ENCODE measurements around the gene NFAM1.

Gene NFAM1

DNA sequence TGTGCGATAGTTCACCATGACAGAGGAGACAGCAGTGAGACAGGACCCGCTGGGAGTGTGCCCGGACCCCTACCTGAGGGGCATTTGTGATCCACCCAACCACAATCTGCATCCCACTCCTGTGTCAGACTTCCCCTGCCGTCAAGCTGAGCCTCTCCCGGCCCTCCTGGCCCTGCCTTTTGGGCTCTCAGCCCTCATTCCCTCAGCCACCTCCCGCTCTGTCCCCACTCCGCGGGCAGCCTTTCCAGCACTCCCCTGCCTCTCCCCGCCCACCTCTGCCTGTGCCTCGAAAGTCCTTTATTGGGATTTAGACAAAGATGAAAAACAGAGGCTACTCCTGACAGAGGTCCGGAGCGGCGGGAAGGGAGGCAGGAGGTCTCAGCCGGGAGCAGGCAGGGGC, 4.2 kb downstream of the NFAM1 start:
- Histone ChIP-seq H3K4me2 (ENCODE audit: low read length) (no peak overlapping the region), H3K9me3 (ENCODE audit: control insufficient read depth, insufficient read depth, low read length) (no peaks in the 10 kb centered on the region), H3K9me2 (replicated peaks; ENCODE audit: control insufficient read depth, low read length) (no peaks in the 10 kb centered on the region), H4K20me1 (ENCODE audit: control insufficient read depth, insufficient read depth, low read depth, low read length) (no peaks in the 10 kb centered on the region), H3K4me3 (ENCODE audit: low read length) (no peak overlapping the region), H3K79me2 (ENCODE audit: control insufficient read depth, low read length) (no peaks in the 10 kb centered on the region), H3K27ac (ENCODE audit: low read depth, low read length) (no peak overlapping the region), H3K27me3 (ENCODE audit: control insufficient read depth, low read length) (peaks cover 57% of the 10 kb centered on the region), H3K36me3 (ENCODE audit: control insufficient read depth, low read length) (no peaks in the 10 kb centered on the region), H3F3A (ENCODE audit: control insufficient read depth, insufficient read depth) (no peaks in the 10 kb centered on the region), H3K4me1 (ENCODE audit: control insufficient read depth, low read length) (peaks cover 4% of the 10 kb centered on the region; the same call in 1 of the 2 replicates)
- TF ChIP-seq, protein P1, sequence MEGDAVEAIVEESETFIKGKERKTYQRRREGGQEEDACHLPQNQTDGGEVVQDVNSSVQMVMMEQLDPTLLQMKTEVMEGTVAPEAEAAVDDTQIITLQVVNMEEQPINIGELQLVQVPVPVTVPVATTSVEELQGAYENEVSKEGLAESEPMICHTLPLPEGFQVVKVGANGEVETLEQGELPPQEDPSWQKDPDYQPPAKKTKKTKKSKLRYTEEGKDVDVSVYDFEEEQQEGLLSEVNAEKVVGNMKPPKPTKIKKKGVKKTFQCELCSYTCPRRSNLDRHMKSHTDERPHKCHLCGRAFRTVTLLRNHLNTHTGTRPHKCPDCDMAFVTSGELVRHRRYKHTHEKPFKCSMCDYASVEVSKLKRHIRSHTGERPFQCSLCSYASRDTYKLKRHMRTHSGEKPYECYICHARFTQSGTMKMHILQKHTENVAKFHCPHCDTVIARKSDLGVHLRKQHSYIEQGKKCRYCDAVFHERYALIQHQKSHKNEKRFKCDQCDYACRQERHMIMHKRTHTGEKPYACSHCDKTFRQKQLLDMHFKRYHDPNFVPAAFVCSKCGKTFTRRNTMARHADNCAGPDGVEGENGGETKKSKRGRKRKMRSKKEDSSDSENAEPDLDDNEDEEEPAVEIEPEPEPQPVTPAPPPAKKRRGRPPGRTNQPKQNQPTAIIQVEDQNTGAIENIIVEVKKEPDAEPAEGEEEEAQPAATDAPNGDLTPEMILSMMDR (IDR thresholded peaks at IDR 0.05; ENCODE audit: low read depth, low read length, poor library complexity, severe bottlenecking): no peak
- TF ChIP-seq EZH2phosphoT487 (IDR thresholded peaks at IDR 0.05; ENCODE audit: borderline replicate concordance, low read length): no peak

DNA sequence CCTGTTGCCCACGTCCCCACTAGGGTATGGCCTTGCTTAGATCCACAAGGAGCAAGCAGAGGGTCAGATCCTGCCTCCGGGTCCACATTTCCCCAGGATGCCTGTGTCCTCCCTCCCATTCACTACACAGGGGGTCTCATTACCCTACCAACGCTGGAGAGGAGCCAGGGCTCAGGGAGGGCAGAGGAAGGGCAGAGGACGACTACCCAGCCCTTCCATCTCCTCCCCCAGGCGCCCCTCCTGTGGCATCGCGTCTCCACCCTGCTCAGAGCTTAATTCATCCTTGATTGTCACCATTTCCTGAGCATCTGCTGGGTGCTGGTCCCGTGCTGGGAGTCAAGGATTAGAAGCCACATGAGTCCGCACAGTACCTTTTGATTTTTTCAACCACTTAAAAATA, 5.0 kb downstream of the NFAM1 start:
- no peak overlapping the region for H3K27ac ChIP-seq (ENCODE audit: low read depth, low read length)
- no peak overlapping the region for H3K4me2 ChIP-seq (ENCODE audit: low read length)
- peaks cover 4% of the 10 kb centered on the region; the same call in 1 of the 2 replicates for H3K4me1 ChIP-seq (ENCODE audit: control insufficient read depth, low read length)
- H3K36me3 ChIP-seq (ENCODE audit: control insufficient read depth, low read length): no peaks in the 10 kb centered on the region
- no peak overlapping the region for H3K4me3 ChIP-seq (ENCODE audit: low read length)
- no peaks in the 10 kb centered on the region for H3F3A ChIP-seq (ENCODE audit: control insufficient read depth, insufficient read depth)
- no peaks in the 10 kb centered on the region for H4K20me1 ChIP-seq (ENCODE audit: control insufficient read depth, insufficient read depth, low read depth, low read length)
- H3K9me3 ChIP-seq (ENCODE audit: control insufficient read depth, insufficient read depth, low read length): no peaks in the 10 kb centered on the region
- no peaks in the 10 kb centered on the region for H3K79me2 ChIP-seq (ENCODE audit: control insufficient read depth, low read length)
- H3K27me3 ChIP-seq (ENCODE audit: control insufficient read depth, low read length): peaks cover 48% of the 10 kb centered on the region
- no peaks in the 10 kb centered on the region for H3K9me2 ChIP-seq (replicated peaks; ENCODE audit: control insufficient read depth, low read length)
- TF ChIP-seq, protein P1 (IDR thresholded peaks at IDR 0.05; ENCODE audit: low read depth, low read length, poor library complexity, severe bottlenecking): no peak
- TF ChIP-seq EZH2phosphoT487 (IDR thresholded peaks at IDR 0.05; ENCODE audit: borderline replicate concordance, low read length): no peak

DNA sequence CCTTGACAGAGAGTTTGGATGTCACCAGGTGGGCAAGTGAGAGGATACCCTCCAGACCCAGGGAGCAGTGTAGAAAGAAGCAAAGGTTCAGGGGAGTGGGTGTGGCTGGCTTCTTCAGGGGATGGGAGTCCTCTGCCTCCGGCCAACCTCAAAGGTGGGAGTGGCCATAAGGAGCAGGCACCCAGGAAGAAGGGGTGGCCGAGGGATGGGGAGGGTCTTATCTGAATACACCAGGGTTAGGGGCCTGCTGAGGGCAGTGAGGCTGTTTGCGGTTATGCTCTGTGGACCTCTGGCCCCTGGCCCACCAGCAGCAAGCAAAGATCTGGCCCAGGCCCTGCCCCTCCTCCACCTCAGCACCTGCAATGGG, 6.2 kb downstream of the NFAM1 start:
- no peak overlapping the region for H3K4me2 ChIP-seq (ENCODE audit: low read length)
- no peak overlapping the region for H3K4me3 ChIP-seq (ENCODE audit: low read length)
- peaks cover 5% of the 10 kb centered on the region for H3K4me1 ChIP-seq (ENCODE audit: control insufficient read depth, low read length)
- H4K20me1 ChIP-seq (ENCODE audit: control insufficient read depth, insufficient read depth, low read depth, low read length): no peaks in the 10 kb centered on the region
- no peaks in the 10 kb centered on the region for H3F3A ChIP-seq (ENCODE audit: control insufficient read depth, insufficient read depth)
- H3K27ac ChIP-seq (ENCODE audit: low read depth, low read length): no peak overlapping the region
- no peaks in the 10 kb centered on the region for H3K9me2 ChIP-seq (replicated peaks; ENCODE audit: control insufficient read depth, low read length)
- H3K9me3 ChIP-seq (ENCODE audit: control insufficient read depth, insufficient read depth, low read length): no peaks in the 10 kb centered on the region
- H3K27me3 ChIP-seq (ENCODE audit: control insufficient read depth, low read length): peaks cover 46% of the 10 kb centered on the region
- no peaks in the 10 kb centered on the region for H3K79me2 ChIP-seq (ENCODE audit: control insufficient read depth, low read length)
- TF ChIP-seq, protein P1 (IDR thresholded peaks at IDR 0.05; ENCODE audit: low read depth, low read length, poor library complexity, severe bottlenecking): no peak
- no peak for TF ChIP-seq EZH2phosphoT487 (IDR thresholded peaks at IDR 0.05; ENCODE audit: borderline replicate concordance, low read length)
- H3K36me3 ChIP-seq (ENCODE audit: control insufficient read depth, low read length): no peaks in the 10 kb centered on the region

Measured in DOHH2 (cell line).